Activated T-cell treated with anti-CD3 and anti-CD28 coated beads, Interleukin-2, amount 50 U/mL, for 72 hours (primary cell): ENCODE results near the gene TRIM71. TPM values are rescaled to one million over a fixed set of nuclear protein-coding genes. Genes with fewer than 3 reads are reported as not detected.
"Not testable (repeated sequence)": the region's sequence is repeated elsewhere in the genome, so short reads cannot be mapped to it uniquely, and the experiment has no call there.

Source experiments
- ATAC-seq, 2 donors: fragments of 150-1000 bp; cut with Tn5 transposase; replicated peaks in 1 of 2; 2 replicates each; pipeline ENCODE4 v1.10.0; 2021; ENCODE audit warnings: moderate library complexity in 2 of 2, mild to moderate bottlenecking in 1 of 2
- DNase-seq, 2 donors: peaks; one replicate each; pipeline ENCODE4 v3.0.0; 2021 to 2022; ENCODE audit warnings: mixed read lengths in 1 of 2
- H3K27ac Mint-ChIP-seq: one replicate; pipeline ENCODE4 v1.8.0; 2022; ENCODE audit warnings: mild to moderate bottlenecking, moderate library complexity, mixed read lengths
- H3K27me3 Mint-ChIP-seq: one replicate; pipeline ENCODE4 v1.8.0; 2022; ENCODE audit warnings: low read depth, mixed read lengths
- H3K36me3 Mint-ChIP-seq, 2 donors: one replicate each; pipeline ENCODE4 v1.8.0; 2022; ENCODE audit warnings: mixed read lengths in 2 of 2, mild to moderate bottlenecking in 1 of 2; ENCODE audit not compliant: insufficient read depth in 2 of 2
- H3K4me1 Mint-ChIP-seq: one replicate; pipeline ENCODE4 v1.8.0; 2022; ENCODE audit warnings: low read depth, mixed read lengths
- H3K4me3 Mint-ChIP-seq, 2 donors: one replicate each; pipeline ENCODE4 v1.8.0; 2022; ENCODE audit warnings: mild to moderate bottlenecking in 2 of 2, mixed read lengths in 2 of 2, moderate library complexity in 2 of 2
- H3K9me3 Mint-ChIP-seq, 2 donors: one replicate each; pipeline ENCODE4 v1.8.0; 2022; ENCODE audit warnings: mixed read lengths in 2 of 2
- total RNA-seq, 2 donors: library from RNA; stranded (reverse); gene quantifications; one replicate each; pipeline ENCODE4 v1.2.3, GENCODE V29; 2022

The TRIM71 gene
- under 1 TPM; 0.02 to 0.07 TPM for total RNA-seq

DNA sequence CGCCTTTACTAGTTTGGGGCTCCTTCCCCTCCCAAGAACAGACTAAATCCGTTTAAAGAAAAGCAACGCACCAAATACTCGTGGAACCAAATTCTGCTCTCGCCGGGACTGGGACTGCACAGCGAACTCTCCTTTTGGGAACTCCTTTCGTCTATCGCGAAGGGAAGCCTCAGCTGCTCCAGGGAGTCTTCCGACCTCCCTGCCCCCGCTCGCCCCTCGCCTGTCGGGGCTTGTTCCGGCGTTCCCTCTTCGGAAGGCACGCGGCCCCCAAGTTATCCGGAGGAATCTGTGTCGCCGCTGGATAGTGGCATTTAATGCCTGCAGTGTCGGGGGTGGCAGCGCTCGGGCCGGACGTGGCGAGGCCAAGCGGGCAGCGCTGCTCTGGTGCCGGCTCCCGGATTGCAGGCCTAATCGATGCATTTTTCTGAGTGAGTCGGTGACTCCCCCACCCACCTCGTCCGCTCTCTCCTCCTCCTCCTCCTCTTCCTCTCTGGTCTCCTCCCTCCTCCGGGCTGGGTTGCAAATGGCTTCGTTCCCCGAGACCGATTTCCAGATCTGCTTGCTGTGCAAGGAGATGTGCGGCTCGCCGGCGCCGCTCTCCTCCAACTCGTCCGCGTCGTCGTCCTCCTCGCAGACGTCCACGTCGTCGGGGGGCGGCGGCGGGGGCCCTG, at the start of gene TRIM71:
TRIM71 (plus strand) TSS at position 440 of the 671 bp plus-strand sequence; CDS start at position 524, 84 bp downstream.
- ATAC-seq: peak; percentile 44 to 58
- DNase-seq: peak; percentile 27
- no peaks in the 10 kb centered on the region for H3K9me3 Mint-ChIP-seq
- H3K4me3 Mint-ChIP-seq: peak within 1 kb of the TSS; percentile 86
- H3K36me3 Mint-ChIP-seq: peaks cover 0 to 4% of the 10 kb centered on the region in 2 donors
- no peak within 1 kb of the TSS for H3K27ac Mint-ChIP-seq
- peaks cover 38% of the 10 kb centered on the region for H3K27me3 Mint-ChIP-seq
- peaks cover 34% of the 10 kb centered on the region for H3K4me1 Mint-ChIP-seq

- Mint-ChIP-seq H3K4me1 (peaks cover 16% of the 10 kb centered on the region), H3K9me3 (no peaks in the 10 kb centered on the region), H3K27me3 (peaks cover 18% of the 10 kb centered on the region), H3K27ac (no peak overlapping the region), H3K4me3 (no peak overlapping the region), H3K36me3 (peaks cover 0 to 8% of the 10 kb centered on the region in 2 donors)
- ATAC-seq: peak; percentile 60 to 70
- peak; percentile 29 to 33 for DNase-seq
Observed at GRCh38 chr3:32778389-32778788, 39.4 kb upstream of the TRIM71 start.

DNA sequence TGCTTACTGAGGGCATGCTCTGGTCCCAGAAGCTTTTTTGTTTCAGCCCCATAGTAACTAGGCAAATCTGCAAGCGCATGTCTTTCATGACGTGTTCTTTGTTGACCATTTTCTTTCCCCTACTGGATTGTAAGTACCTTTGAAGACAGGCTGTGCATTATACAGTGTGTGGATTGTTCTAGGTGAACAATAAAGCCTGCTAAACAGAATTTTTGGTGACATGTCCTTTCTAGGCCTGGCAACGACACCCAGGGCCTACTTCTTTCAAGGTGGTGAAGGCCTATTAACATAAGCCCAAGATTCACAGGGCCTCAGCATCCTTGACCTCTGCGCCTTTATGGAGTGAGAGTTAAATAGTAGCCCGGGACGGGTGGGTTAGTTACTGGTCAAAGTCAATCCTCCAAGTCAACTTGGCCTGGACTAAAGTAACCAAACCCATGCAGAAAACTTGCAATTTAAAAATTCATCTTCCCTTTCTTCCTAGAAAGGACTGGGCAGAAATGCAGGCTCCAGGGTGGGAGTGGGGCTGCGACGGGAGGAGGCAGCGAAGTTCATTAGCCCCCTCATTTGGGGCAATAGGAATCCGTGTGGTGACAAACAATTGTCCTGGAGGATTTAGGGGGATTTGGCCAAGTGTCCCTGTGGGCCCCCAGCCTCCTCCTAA, 37.6 kb upstream of the TRIM71 start:
- DNase-seq (no peak), ATAC-seq (no peak)
- Mint-ChIP-seq H3K9me3 (no peaks in the 10 kb centered on the region), H3K4me3 (peak overlapping the region; percentile 93 to 94), H3K4me1 (peaks cover 16% of the 10 kb centered on the region), H3K27me3 (peaks cover 18% of the 10 kb centered on the region), H3K36me3 (peaks cover 0 to 4% of the 10 kb centered on the region in 2 donors), H3K27ac (no peak overlapping the region)

DNA sequence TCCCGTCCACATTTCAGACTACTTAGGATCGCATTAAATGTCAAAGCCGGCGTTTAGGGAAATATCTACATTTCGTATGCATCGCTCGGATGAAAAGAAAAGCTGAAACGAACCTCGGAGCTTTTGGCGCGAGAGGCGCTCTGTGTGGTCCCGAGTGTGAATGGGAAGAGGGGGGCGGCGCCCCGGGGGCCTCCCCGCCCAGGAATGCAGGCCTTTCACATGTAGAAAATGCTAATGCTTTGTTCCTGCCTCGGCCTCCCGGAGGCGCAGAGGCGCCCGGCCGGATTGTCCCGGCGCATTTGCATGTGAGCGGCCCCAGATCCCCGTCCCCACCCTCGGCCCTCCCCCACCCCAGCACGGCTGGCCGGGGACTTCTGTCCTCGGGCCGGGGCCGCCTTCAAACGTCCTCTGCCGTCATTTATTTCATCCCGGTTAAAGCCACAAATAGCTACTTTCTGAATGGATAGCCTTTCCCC, 37.0 kb upstream of the TRIM71 start:
- H3K36me3 Mint-ChIP-seq: peaks cover 0 to 2% of the 10 kb centered on the region in 2 donors
- peak in 1 of 2 donors; percentile 4 for DNase-seq
- H3K27me3 Mint-ChIP-seq: peaks cover 18% of the 10 kb centered on the region
- peak overlapping the region; percentile 93 to 94 for H3K4me3 Mint-ChIP-seq
- H3K4me1 Mint-ChIP-seq: peaks cover 16% of the 10 kb centered on the region
- no peak overlapping the region for H3K27ac Mint-ChIP-seq
- H3K9me3 Mint-ChIP-seq: no peaks in the 10 kb centered on the region
- peak; percentile 3 to 7 for ATAC-seq

DNA sequence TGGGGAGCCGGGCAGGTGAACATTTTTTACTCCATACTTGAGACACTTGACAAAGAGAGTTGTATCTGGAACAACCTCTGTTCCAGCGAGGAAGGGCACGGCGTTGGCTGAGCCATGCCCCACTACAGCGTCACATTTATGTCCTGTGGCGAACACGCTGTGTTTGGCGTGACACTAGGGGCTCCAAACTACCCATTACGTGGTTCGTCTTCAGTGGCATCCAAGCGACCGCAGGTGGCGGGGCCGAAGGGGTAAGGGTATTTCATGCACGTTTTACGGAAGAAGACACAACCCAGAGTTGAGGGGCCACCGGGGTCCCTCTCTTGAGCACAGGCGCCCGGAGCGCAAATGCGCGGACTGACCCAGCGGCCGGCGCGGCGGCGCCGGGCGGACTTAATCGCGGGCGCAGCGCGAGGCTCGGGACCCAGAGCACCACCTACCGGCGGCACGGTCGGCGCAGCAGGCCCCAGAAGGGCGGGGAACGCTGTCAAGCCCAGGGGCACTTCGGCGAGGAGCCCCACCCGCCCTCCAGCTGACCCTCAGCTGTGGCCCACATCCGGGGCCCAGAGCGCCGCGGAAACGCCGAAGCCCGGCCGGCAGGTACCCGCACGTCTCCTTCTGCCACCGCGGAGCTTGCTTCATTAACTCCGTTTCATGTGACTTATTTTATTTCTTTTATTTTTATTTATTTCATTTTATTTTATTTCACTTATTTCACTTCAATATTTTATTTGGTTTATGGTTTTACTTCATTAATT, 36.4 kb upstream of the TRIM71 start:
- DNase-seq: peak; percentile 83 to 85
- Mint-ChIP-seq H3K4me1 (peaks cover 16% of the 10 kb centered on the region), H3K27ac (no peak overlapping the region), H3K27me3 (peaks cover 18% of the 10 kb centered on the region), H3K9me3 (no peaks in the 10 kb centered on the region), H3K36me3 (peaks cover 0 to 2% of the 10 kb centered on the region in 2 donors), H3K4me3 (peak overlapping the region; percentile 93 to 94)
- ATAC-seq: peak; percentile 90 to 92

GRCh38 chr3:32781969-32782270, 35.9 kb upstream of the TRIM71 start:
- peak overlapping the region; percentile 56 to 71 for H3K4me3 Mint-ChIP-seq
- not testable (repeated sequence) for ATAC-seq, H3K36me3 Mint-ChIP-seq, DNase-seq, H3K27ac Mint-ChIP-seq, H3K9me3 Mint-ChIP-seq
- peaks cover 18% of the 10 kb centered on the region for H3K27me3 Mint-ChIP-seq
- peaks cover 16% of the 10 kb centered on the region for H3K4me1 Mint-ChIP-seq

DNA sequence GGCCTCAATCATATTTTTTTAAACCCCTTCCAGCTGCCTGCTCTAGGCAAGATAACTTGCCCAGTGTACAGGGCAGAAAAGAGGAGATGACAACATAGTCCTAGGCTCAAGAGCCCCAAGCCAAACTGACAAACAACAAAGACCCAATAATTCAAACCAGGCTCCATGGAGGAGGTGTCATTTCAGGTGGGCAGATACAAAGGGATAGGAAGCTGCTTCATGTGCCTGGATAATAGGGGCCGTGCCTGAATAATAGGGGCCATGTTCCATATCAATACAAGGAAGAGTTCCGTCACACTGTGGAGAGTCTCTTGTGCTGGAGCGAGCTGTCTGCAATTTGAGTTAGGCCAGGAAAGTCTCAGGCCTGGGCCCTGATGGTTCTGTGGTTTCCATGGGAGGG, 35.4 kb upstream of the TRIM71 start:
- peaks cover 0 to 2% of the 10 kb centered on the region in 2 donors for H3K36me3 Mint-ChIP-seq
- H3K4me1 Mint-ChIP-seq: peaks cover 16% of the 10 kb centered on the region
- H3K27ac Mint-ChIP-seq: no peak overlapping the region
- H3K4me3 Mint-ChIP-seq: peak overlapping the region in 1 of 2 donors; percentile 71
- peaks cover 18% of the 10 kb centered on the region for H3K27me3 Mint-ChIP-seq
- DNase-seq (no peak), ATAC-seq (no peak)
- no peaks in the 10 kb centered on the region for H3K9me3 Mint-ChIP-seq

GRCh38 chr3:32791833-32792232, 26.0 kb upstream of the TRIM71 start:
- no peak overlapping the region for H3K27ac Mint-ChIP-seq
- H3K9me3 Mint-ChIP-seq: no peaks in the 10 kb centered on the region
- H3K27me3 Mint-ChIP-seq: peaks cover 8% of the 10 kb centered on the region
- no peak overlapping the region for H3K4me3 Mint-ChIP-seq
- no peaks in the 10 kb centered on the region for H3K36me3 Mint-ChIP-seq
- ATAC-seq (no peak), DNase-seq (no peak)
- H3K4me1 Mint-ChIP-seq: no peaks in the 10 kb centered on the region

DNA sequence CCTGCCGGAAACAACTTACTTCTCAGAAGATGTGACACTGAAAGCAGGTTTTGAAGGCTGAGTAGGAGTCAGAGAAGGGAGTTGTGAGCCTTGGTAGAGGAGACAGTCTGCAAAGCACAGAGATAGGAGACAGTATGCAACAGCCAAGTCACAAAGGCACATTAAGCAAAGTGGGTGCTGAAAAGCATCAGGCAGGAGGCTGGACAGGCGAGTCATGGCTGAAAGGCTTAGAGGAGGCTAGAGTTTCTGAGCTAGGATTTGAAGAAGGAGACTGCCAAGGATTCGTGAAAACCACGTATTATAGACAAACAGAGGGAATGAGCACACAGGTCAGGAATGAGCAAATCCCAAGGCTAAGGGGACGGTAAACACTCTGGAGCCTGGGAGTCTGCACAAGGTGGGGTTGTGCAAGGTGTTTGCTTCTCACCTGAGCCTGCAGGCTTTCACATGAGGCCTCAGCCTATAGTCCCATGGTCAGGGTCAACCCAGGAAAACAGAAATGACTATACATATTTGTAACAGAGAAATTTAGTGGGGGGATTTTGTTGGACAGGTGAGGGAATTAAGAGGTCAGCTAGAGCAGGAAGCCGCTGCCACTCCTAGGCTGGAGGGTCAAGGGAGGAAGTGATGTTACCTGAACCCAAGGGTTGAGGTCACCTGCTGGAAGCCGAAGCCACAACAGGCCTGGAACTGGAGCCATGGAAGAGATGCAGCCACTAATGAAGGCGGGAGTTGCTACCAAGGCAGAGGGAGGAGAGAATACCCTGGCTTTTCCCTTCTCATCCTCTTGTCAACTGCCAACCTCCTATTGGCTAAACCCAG, 23.1 kb upstream of the TRIM71 start:
- H3K9me3 Mint-ChIP-seq: no peaks in the 10 kb centered on the region
- H3K27me3 Mint-ChIP-seq: peaks cover 8% of the 10 kb centered on the region
- DNase-seq: no peak
- no peak for ATAC-seq
- H3K36me3 Mint-ChIP-seq: no peaks in the 10 kb centered on the region
- no peak overlapping the region for H3K4me3 Mint-ChIP-seq
- H3K4me1 Mint-ChIP-seq: no peaks in the 10 kb centered on the region
- no peak overlapping the region for H3K27ac Mint-ChIP-seq

DNA sequence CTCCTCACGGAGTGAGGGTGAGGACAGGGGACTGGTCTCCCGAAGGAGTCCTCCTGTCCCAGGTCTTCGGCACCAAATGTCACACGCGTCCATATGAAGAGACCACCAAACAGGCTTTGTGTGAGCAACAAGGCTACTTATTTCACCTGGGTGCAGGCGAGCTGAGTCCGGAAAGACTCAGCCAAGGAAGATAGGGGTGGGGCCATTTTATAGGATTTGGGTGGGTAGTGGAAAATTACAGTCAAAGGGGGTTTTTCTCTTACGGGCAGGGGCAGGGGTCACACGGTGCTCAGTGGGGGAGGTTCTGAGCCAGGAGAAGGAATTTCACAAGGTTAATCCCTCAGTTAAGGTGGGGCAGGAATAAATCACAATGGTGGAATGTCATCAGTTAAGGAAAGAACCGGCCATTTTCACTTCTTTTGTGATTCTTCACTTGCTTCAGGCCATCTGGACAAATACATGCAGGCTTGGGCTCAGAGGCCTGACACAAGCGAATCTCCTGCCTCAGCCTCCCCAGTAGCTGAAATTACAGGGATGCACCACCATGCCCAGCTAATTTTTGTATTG, 21.3 kb upstream of the TRIM71 start:
- DNase-seq, H3K4me3 Mint-ChIP-seq, H3K4me1 Mint-ChIP-seq, H3K36me3 Mint-ChIP-seq, H3K9me3 Mint-ChIP-seq, ATAC-seq, H3K27ac Mint-ChIP-seq, H3K27me3 Mint-ChIP-seq: not testable (repeated sequence)

GRCh38 chr3:32797776-32798175, 20.0 kb upstream of the TRIM71 start:
- Mint-ChIP-seq H3K4me1 (no peaks in the 10 kb centered on the region), H3K27ac (no peak overlapping the region), H3K9me3 (no peaks in the 10 kb centered on the region), H3K27me3 (peaks cover 9% of the 10 kb centered on the region), H3K4me3 (no peak overlapping the region), H3K36me3 (no peaks in the 10 kb centered on the region)
- ATAC-seq: no peak
- no peak for DNase-seq

DNA sequence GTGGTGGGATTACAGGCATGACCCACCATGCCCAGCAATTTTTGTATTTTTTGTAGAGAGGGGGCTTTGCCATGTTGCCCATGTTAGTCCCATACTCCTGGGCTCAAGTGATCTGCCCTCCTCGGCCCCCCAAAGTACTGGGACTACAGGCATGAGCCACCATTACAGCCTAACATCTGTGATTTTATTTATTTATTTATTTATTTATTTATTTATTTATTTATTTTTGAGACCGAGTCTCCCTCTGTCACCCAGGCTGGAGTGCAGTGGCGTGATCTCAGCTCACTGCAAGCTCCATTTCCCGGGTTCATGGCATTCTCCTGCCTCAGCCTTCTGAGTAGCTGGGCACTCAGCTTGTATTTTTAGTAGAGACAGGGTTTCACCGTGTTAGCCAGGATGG, 16.4 kb upstream of the TRIM71 start:
- not testable (repeated sequence) for H3K9me3 Mint-ChIP-seq, H3K36me3 Mint-ChIP-seq, H3K4me1 Mint-ChIP-seq, DNase-seq, H3K27ac Mint-ChIP-seq, H3K4me3 Mint-ChIP-seq, ATAC-seq, H3K27me3 Mint-ChIP-seq
